OCI-LY1 (cell line): Measurements from ENCODE around the gene CDC123.
"Not testable (repeated sequence)": the region's sequence is repeated elsewhere in the genome, so short reads cannot be mapped to it uniquely, and the experiment has no call there.

Experiments used
- H2AFZ ChIP-seq: fragments of 200-600 bp; sonication (generic), shearing (Covaris generic); 2 replicates; pipeline ENCODE4 v1.6.0; 2014; ENCODE audit warnings: antibody characterized with exemption, mild to moderate bottlenecking, low read length
- H3F3A ChIP-seq: fragments of 200-600 bp; sonication (generic), shearing (Covaris generic); 2 replicates; pipeline ENCODE4 v1.6.0; 2014; ENCODE audit warnings: mild to moderate bottlenecking, antibody characterized with exemption, low read length, moderate library complexity; ENCODE audit not compliant: insufficient read depth
- H3K27ac ChIP-seq: fragments of 200-600 bp; sonication (generic); 2 replicates; pipeline ENCODE4 v1.5.1; 2014; ENCODE audit warnings: low read length, mixed run types, mild to moderate bottlenecking, low read depth; ENCODE audit not compliant: poor library complexity, severe bottlenecking
- H3K27me3 ChIP-seq: fragments of 200-600 bp; sonication (generic); 2 replicates; pipeline ENCODE4 v1.6.0; 2014; ENCODE audit warnings: antibody characterized with exemption, mild to moderate bottlenecking, low read length, moderate library complexity; ENCODE audit not compliant: insufficient read depth
- H3K36me3 ChIP-seq: fragments of 200-600 bp; sonication (generic); 2 replicates; pipeline ENCODE4 v1.6.1; 2014; ENCODE audit warnings: mild to moderate bottlenecking, antibody characterized with exemption, low read length, moderate library complexity, mixed read lengths; ENCODE audit not compliant: insufficient read depth
- H3K4me1 ChIP-seq: fragments of 200-600 bp; sonication (generic); 2 replicates; pipeline ENCODE4 v1.5.1; 2014; ENCODE audit warnings: mild to moderate bottlenecking, low read length, moderate library complexity; ENCODE audit not compliant: insufficient read depth, severe bottlenecking
- H3K4me2 ChIP-seq: fragments of 200-600 bp; sonication (generic), shearing (Covaris generic); 2 replicates; pipeline ENCODE4 v1.6.1; 2014; ENCODE audit warnings: low read length
- H3K4me3 ChIP-seq: fragments of 200-600 bp; sonication (generic); 2 replicates; pipeline ENCODE4 v1.5.1; 2014; ENCODE audit warnings: low read length, low read depth, mild to moderate bottlenecking, mixed read lengths; ENCODE audit not compliant: poor library complexity, severe bottlenecking
- H3K79me2 ChIP-seq: fragments of 200-600 bp; shearing (Covaris generic); 2 replicates; pipeline ENCODE4 v1.6.1; 2016; ENCODE audit warnings: mixed run types, low read length, mixed read lengths; ENCODE audit not compliant: insufficient read depth
- H3K9ac ChIP-seq: fragments of 200-600 bp; sonication (generic), shearing (Covaris generic); 2 replicates; pipeline ENCODE4 v1.6.1; 2014; ENCODE audit warnings: mild to moderate bottlenecking, low read length, mixed read lengths
- H3K9me2 ChIP-seq: fragments of 200-600 bp; sonication (generic), shearing (Covaris generic); 2 replicates; pipeline ENCODE4 v1.6.1; 2014; ENCODE audit warnings: low read depth, mild to moderate bottlenecking, low read length, mixed read lengths
- H3K9me3 ChIP-seq: fragments of 200-600 bp; shearing (Covaris generic); 2 replicates; pipeline ENCODE4 v1.6.1; 2014; ENCODE audit warnings: low read length, mixed read lengths
- H4K20me1 ChIP-seq: fragments of 200-600 bp; sonication (generic), shearing (Covaris generic); 2 replicates; pipeline ENCODE4 v1.6.0; 2016; ENCODE audit warnings: mild to moderate bottlenecking, low read length; ENCODE audit not compliant: insufficient read depth
- EZH2 ChIP-seq: fragments of 200-600 bp; sonication (generic), shearing (Covaris generic); IDR thresholded peaks from 2 replicates; pipeline ENCODE4 v1.8.0; 2017; ENCODE audit warnings: borderline replicate concordance, mixed run types, mild to moderate bottlenecking, antibody characterized with exemption, low read length, moderate library complexity, mixed read lengths
- TF ChIP-seq, protein P1 (sequence below): fragments of 200-600 bp; sonication (generic), shearing (Covaris generic); IDR thresholded peaks from 2 replicates; pipeline ENCODE4 v1.5.1; 2017; ENCODE audit warnings: mild to moderate bottlenecking, antibody characterized with exemption, low read length, moderate library complexity, mixed read lengths

CDC123 gene

DNA sequence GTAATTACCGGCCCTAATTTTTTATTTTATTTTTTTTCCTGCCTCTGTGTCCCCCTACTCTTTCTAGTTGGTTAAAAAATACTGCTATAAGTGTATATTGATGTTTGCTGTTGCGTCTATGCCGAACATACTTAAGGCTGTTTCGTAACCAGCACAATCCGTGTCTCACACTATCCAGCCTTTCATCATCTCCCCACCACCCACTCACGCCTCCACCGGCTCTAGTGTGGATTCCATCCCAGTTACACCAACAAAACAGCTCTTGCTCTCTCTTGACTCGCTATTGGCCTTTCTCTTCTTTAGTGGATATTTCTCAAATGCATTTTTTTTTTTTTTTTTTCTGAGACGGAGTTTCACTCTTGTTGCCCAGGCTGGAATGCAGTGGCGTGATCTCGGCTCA is 83.3 kb downstream of the CDC123 start:
- Histone ChIP-seq H4K20me1 (no peaks in the 10 kb centered on the region), H3K9me2 (no peaks in the 10 kb centered on the region), H3K79me2 (no peaks in the 10 kb centered on the region), H3F3A (no peaks in the 10 kb centered on the region), H3K4me3 (no peak overlapping the region), H3K9ac (no peak overlapping the region), H3K27ac (no peak overlapping the region), H2AFZ (no peak overlapping the region), H3K9me3 (no peaks in the 10 kb centered on the region), H3K27me3 (no peaks in the 10 kb centered on the region), H3K36me3 (no peaks in the 10 kb centered on the region), H3K4me2 (no peak overlapping the region), H3K4me1 (no peaks in the 10 kb centered on the region)
- TF ChIP-seq, protein P1, sequence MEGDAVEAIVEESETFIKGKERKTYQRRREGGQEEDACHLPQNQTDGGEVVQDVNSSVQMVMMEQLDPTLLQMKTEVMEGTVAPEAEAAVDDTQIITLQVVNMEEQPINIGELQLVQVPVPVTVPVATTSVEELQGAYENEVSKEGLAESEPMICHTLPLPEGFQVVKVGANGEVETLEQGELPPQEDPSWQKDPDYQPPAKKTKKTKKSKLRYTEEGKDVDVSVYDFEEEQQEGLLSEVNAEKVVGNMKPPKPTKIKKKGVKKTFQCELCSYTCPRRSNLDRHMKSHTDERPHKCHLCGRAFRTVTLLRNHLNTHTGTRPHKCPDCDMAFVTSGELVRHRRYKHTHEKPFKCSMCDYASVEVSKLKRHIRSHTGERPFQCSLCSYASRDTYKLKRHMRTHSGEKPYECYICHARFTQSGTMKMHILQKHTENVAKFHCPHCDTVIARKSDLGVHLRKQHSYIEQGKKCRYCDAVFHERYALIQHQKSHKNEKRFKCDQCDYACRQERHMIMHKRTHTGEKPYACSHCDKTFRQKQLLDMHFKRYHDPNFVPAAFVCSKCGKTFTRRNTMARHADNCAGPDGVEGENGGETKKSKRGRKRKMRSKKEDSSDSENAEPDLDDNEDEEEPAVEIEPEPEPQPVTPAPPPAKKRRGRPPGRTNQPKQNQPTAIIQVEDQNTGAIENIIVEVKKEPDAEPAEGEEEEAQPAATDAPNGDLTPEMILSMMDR, result no peak
- no peak for TF ChIP-seq EZH2

DNA sequence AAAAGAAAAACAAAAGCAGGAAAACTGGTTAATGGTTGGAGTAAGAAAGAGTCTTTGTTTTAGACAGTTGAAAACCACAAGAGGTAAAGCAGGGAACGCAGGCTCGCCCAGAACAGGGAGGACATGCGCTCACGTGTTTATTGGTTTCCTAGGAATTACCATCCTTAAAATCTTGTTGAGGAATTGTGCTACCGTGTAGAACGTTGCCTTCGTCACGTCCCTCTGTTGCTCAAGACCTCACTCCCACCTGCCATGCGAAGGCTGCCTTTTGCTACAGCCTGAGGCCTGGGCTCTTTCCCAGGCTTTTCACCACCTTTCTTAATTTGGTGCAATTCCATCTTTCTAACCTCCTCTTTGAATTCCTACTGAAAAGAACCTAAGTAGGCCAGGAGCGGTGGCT is 91.8 kb downstream of the CDC123 start:
- no peaks in the 10 kb centered on the region for H3K9me3 ChIP-seq
- no peaks in the 10 kb centered on the region for H3F3A ChIP-seq
- no peaks in the 10 kb centered on the region for H4K20me1 ChIP-seq
- H3K27ac ChIP-seq, result no peak overlapping the region
- H3K79me2 ChIP-seq, result no peaks in the 10 kb centered on the region
- no peaks in the 10 kb centered on the region for H3K27me3 ChIP-seq
- H3K9me2 ChIP-seq, result no peaks in the 10 kb centered on the region
- H3K36me3 ChIP-seq, result no peaks in the 10 kb centered on the region
- H3K9ac ChIP-seq, result no peak overlapping the region
- H3K4me2 ChIP-seq, result no peak overlapping the region
- H3K4me1 ChIP-seq, result no peaks in the 10 kb centered on the region
- no peak overlapping the region for H3K4me3 ChIP-seq
- H2AFZ ChIP-seq, result no peak overlapping the region
- no peak for TF ChIP-seq EZH2
- TF ChIP-seq, protein P1, result no peak

DNA sequence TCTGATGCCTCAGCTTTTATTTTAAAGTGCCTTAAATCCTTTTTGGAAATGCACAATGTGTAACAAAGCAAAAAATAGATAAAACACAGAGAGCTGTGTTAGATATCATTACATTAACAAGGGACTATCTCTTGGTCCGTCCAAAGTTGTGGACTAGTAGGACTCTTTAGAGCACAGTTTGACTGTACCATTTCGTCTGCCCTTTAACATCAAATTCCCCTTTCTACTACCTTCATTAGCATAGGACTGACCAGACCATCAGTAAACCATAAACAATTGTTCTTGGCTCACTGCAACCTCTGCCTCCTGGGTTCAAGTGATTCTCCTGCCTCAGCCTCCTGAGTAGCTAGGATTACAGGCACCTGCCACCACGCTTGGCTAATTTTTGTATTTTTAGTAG is 101.8 kb downstream of the CDC123 start:
- H3K27me3 ChIP-seq, H3K4me2 ChIP-seq, H4K20me1 ChIP-seq, H3K4me1 ChIP-seq, H3K27ac ChIP-seq, H3K9me3 ChIP-seq, H3F3A ChIP-seq, H3K36me3 ChIP-seq, H3K79me2 ChIP-seq, H3K9ac ChIP-seq, H2AFZ ChIP-seq, H3K4me3 ChIP-seq, H3K9me2 ChIP-seq: not testable (repeated sequence)

DNA sequence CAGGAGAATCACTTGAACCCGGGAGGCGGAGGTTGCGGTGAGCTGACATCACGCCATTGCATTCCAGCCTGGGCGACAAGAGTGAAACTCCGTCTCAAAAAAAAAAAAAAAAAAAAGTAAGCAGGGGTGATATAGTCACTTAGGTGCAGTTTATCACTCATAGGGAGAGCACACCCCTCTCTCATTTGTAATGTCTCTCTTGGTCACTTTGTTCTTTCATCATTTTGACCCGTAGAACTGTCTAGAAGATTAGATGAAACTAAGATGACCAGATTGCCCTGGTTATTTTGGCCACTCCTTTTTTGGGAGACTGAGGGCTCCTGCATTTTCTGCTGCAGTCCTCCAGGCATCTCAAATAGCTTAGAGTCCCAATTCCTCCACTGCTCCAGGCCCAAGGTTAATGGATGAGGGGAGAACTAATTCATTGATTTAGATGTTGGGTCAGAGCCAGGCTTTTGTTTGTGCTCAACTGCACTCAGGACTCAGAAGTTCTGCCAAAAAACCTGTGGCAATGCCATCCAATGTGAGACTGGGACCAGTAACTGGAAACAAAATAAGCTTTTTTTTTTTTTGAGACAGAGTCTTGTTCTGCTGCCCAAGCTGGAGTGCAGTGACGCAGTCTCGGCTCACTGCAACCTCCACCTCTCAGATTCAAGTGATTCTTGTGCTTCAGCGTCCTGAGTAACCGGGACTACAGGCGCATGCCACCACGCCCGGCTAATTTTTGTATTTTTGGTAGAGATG is 103.4 kb downstream of the CDC123 start:
- no peaks in the 10 kb centered on the region for H3F3A ChIP-seq
- H3K9me3 ChIP-seq, result no peaks in the 10 kb centered on the region
- no peak overlapping the region for H2AFZ ChIP-seq
- no peak overlapping the region for H3K4me2 ChIP-seq
- H3K27ac ChIP-seq, result no peak overlapping the region
- H4K20me1 ChIP-seq, result no peaks in the 10 kb centered on the region
- H3K79me2 ChIP-seq, result no peaks in the 10 kb centered on the region
- no peaks in the 10 kb centered on the region for H3K4me1 ChIP-seq
- TF ChIP-seq, protein P1, result no peak
- no peak for TF ChIP-seq EZH2
- no peak overlapping the region for H3K4me3 ChIP-seq
- no peaks in the 10 kb centered on the region for H3K27me3 ChIP-seq
- no peaks in the 10 kb centered on the region for H3K9me2 ChIP-seq
- no peaks in the 10 kb centered on the region for H3K36me3 ChIP-seq
- H3K9ac ChIP-seq, result no peak overlapping the region
